ENCODE data around the gene DIP2B.

DIP2B gene

GRCh38 chr12:50572287-50572686, 67.5 kb downstream of the DIP2B start:
- Histone ChIP-seq H3K27me3 (no peaks in the 10 kb centered on the region), H3K4me3 (ENCODE audit: low read depth, low read length) (no peak overlapping the region), H3K9me3 (no peaks in the 10 kb centered on the region), H3K36me3 (no peaks in the 10 kb centered on the region), H3K4me1 (peaks cover 21% of the 10 kb centered on the region)
- DNase-seq: no peak
- TF ChIP-seq CTCF (IDR thresholded peaks at IDR 0.05; ENCODE audit: low read depth, low read length): no peak

GRCh38 chr12:50572760-50573159, 68.0 kb downstream of the DIP2B start:
- no peaks in the 10 kb centered on the region for H3K27me3 ChIP-seq
- no peak for DNase-seq
- no peak for TF ChIP-seq CTCF (IDR thresholded peaks at IDR 0.05; ENCODE audit: low read depth, low read length)
- H3K4me3 ChIP-seq (ENCODE audit: low read depth, low read length): no peak overlapping the region
- no peaks in the 10 kb centered on the region for H3K9me3 ChIP-seq
- no peaks in the 10 kb centered on the region for H3K36me3 ChIP-seq
- peaks cover 21% of the 10 kb centered on the region for H3K4me1 ChIP-seq

GRCh38 chr12:50573271-50573670, 68.5 kb downstream of the DIP2B start:
- peaks cover 21% of the 10 kb centered on the region for H3K4me1 ChIP-seq
- H3K9me3 ChIP-seq: no peaks in the 10 kb centered on the region
- H3K36me3 ChIP-seq: no peaks in the 10 kb centered on the region
- no peak for DNase-seq
- no peaks in the 10 kb centered on the region for H3K27me3 ChIP-seq
- TF ChIP-seq CTCF (IDR thresholded peaks at IDR 0.05; ENCODE audit: low read depth, low read length): no peak
- no peak overlapping the region for H3K4me3 ChIP-seq (ENCODE audit: low read depth, low read length)

- H3K4me3 ChIP-seq (ENCODE audit: low read depth, low read length): no peak overlapping the region
- no peak for DNase-seq
Observed at GRCh38 chr12:50574601-50575348, 70.0 kb downstream of the DIP2B start.

GRCh38 chr12:50579757-50580267, 75.0 kb downstream of the DIP2B start:
- Histone ChIP-seq H3K9me3 (no peaks in the 10 kb centered on the region), H3K4me1 (no peaks in the 10 kb centered on the region; the same call in 1 of the 2 replicates), H3K36me3 (no peaks in the 10 kb centered on the region), H3K4me3 (ENCODE audit: low read depth, low read length) (no peak overlapping the region), H3K27me3 (no peaks in the 10 kb centered on the region)
- no peak for TF ChIP-seq CTCF (IDR thresholded peaks at IDR 0.05; ENCODE audit: low read depth, low read length)
- DNase-seq: no peak

More at GRCh38 chr12:50574601-50575348, 70.0 kb downstream of the DIP2B start:
- H3K36me3 ChIP-seq: no peaks in the 10 kb centered on the region
- H3K9me3 ChIP-seq: no peaks in the 10 kb centered on the region
- no peak for TF ChIP-seq CTCF (IDR thresholded peaks at IDR 0.05; ENCODE audit: low read depth, low read length)
- peaks cover 21% of the 10 kb centered on the region for H3K4me1 ChIP-seq
- H3K27me3 ChIP-seq: no peaks in the 10 kb centered on the region

GRCh38 chr12:50580436-50580835, 75.7 kb downstream of the DIP2B start:
- no peak for DNase-seq

More at GRCh38 chr12:50580436-50580835, 75.7 kb downstream of the DIP2B start:
- H3K4me1 ChIP-seq: no peaks in the 10 kb centered on the region; the same call in 1 of the 2 replicates
- H3K9me3 ChIP-seq: no peaks in the 10 kb centered on the region
- H3K4me3 ChIP-seq (ENCODE audit: low read depth, low read length): no peak overlapping the region
- no peaks in the 10 kb centered on the region for H3K27me3 ChIP-seq
- TF ChIP-seq CTCF (IDR thresholded peaks at IDR 0.05; ENCODE audit: low read depth, low read length): no peak
- no peaks in the 10 kb centered on the region for H3K36me3 ChIP-seq

All from BE2C (cell line).